ENCODE results near the gene FGB.

GRCh38 chr4:154565704-154566103 is 2.9 kb downstream of the FGB start:
- no peak for TF ChIP-seq HES2 (IDR thresholded peaks at IDR 0.05)
- TF ChIP-seq EHF (CRISPR knock-in tag; IDR thresholded peaks at IDR 0.05): no peak
- TF ChIP-seq CTCF (IDR thresholded peaks at IDR 0.05): no peak
- TF ChIP-seq CHD2 (IDR thresholded peaks at IDR 0.05; ENCODE audit: low read length, partially characterized antibody): no peak
- no peak for TF ChIP-seq PHF8 (IDR thresholded peaks at IDR 0.05; ENCODE audit: borderline replicate concordance, low read depth)
- no peak for TF ChIP-seq POLR2A (IDR thresholded peaks at IDR 0.05; ENCODE audit: low read length)
- TF ChIP-seq MYC (IDR thresholded peaks at IDR 0.05; ENCODE audit: borderline replicate concordance, low read length): no peak
- no peak for TF ChIP-seq E2F6 (IDR thresholded peaks at IDR 0.05; ENCODE audit: borderline replicate concordance, low read depth)

All from A549 (cell line).